GM12878 (cell line): Measurements from ENCODE around the gene FRMPD2. TPM values are rescaled to one million over a fixed set of nuclear protein-coding genes. Genes with fewer than 3 reads are reported as not detected.
A peak's percentile ranks its signal among the peaks of the same experiment; 100 is the strongest.

Experiments used
- ATAC-seq: fragments of 200-7000 bp; cut with Tn5 transposase; 3 replicates; pipeline ENCODE4 v1.9.1; 2020; ENCODE audit warnings: mild to moderate bottlenecking, moderate library complexity
- BruUV-seq: library from RNA; stranded (reverse); fragments of 400-500 nt; replicated peaks from 2 replicates; lab custom pipeline; 2021; lab: Mats Ljungman, UMichigan
- CTCF ChIA-PET: fragments of 300-600 bp; sonication (Branson Sonifier 250); formaldehyde crosslinking; extraction: SDS; loops from one replicate; lab custom pipeline; 2021; ENCODE audit warnings: inconsistent platforms; lab: Yijun Ruan, JAX
- POLR2A ChIA-PET: fragments of 350-600 bp; formaldehyde crosslinking; extraction: SDS; loops from one replicate; lab custom pipeline; 2021; ENCODE audit warnings: inconsistent platforms; lab: Charles Lee
- RAD21 ChIA-PET: fragments of 300-600 bp; sonication (Branson Sonifier 250); formaldehyde crosslinking; loops from one replicate; lab custom pipeline; 2023; ENCODE audit warnings: antibody characterized with exemption; ENCODE audit not compliant: unreplicated experiment; lab: Charles Lee
- SMC1A ChIA-PET: fragments of 300-600 bp; sonication (Branson Sonifier 250); formaldehyde crosslinking; loops from one replicate; lab custom pipeline; 2023; ENCODE audit not compliant: unreplicated experiment, uncharacterized antibody; lab: Charles Lee
- DNase-seq: peaks from one replicate; pipeline ENCODE4 v3.0.0-alpha.2; 2011; ENCODE audit warnings: low read depth, low spot score
- FAIRE-seq: peaks from 3 replicates; lab custom pipeline; 2011; peaks lifted over from hg19 to GRCh38; lab: Jason Lieb, UNC
- H2AFZ ChIP-seq: 2 replicates; pipeline ENCODE4 v1.6.0; 2011; ENCODE audit warnings: low read depth, low read length, control low read depth; ENCODE audit not compliant: control insufficient read depth
- H3K27ac ChIP-seq: 2 replicates; pipeline ENCODE4 v1.5.1; 2011; ENCODE audit warnings: control low read depth; ENCODE audit not compliant: control insufficient read depth, insufficient read depth
- H3K27me3 ChIP-seq, 2 experiments: replicated peaks in 1 of 2; 2 replicates each; pipeline versions ENCODE4 v1.6.0 to v1.6.1; 2011; ENCODE audit warnings: low read length in 1 of 2; ENCODE audit not compliant: control insufficient read depth in 2 of 2, insufficient read depth in 2 of 2
- H3K36me3 ChIP-seq, 2 experiments: 2 replicates each; pipeline ENCODE4 v1.5.1; 2011; ENCODE audit warnings: low read length in 1 of 2; ENCODE audit not compliant: control insufficient read depth in 2 of 2, insufficient read depth in 2 of 2
- H3K4me1 ChIP-seq: 2 replicates; pipeline ENCODE4 v1.6.1; 2011; ENCODE audit warnings: mild to moderate bottlenecking, low read length, moderate library complexity, mixed read lengths; ENCODE audit not compliant: control insufficient read depth, insufficient read depth
- H3K4me2 ChIP-seq: 2 replicates; pipeline ENCODE4 v1.6.0; 2011; ENCODE audit warnings: control low read depth; ENCODE audit not compliant: control insufficient read depth, insufficient read depth
- H3K4me3 ChIP-seq: fragments of 200-600 bp; sonication (generic); 2 replicates; pipeline ENCODE4 v1.5.1; 2016
- H3K79me2 ChIP-seq: 2 replicates; pipeline ENCODE4 v1.6.0; 2011; ENCODE audit warnings: low read length; ENCODE audit not compliant: control insufficient read depth, insufficient read depth
- H3K9ac ChIP-seq: 2 replicates; pipeline ENCODE4 v1.8.0; 2011; ENCODE audit warnings: low read length, control low read depth, mixed read lengths; ENCODE audit not compliant: control insufficient read depth, insufficient read depth
- H3K9me3 ChIP-seq: replicated peaks from 3 replicates; pipeline ENCODE4 v1.5.1; 2011; ENCODE audit warnings: mild to moderate bottlenecking, low read length; ENCODE audit not compliant: control insufficient read depth, insufficient read depth
- H4K20me1 ChIP-seq: 2 replicates; pipeline ENCODE4 v1.6.0; 2011; ENCODE audit not compliant: control insufficient read depth, insufficient read depth
- BACH1 ChIP-seq: fragments of 450-650 bp; IDR thresholded peaks from 2 replicates; pipeline ENCODE4 v1.6.1; 2017; ENCODE audit warnings: mild to moderate bottlenecking, borderline replicate concordance
- CBFB ChIP-seq: IDR thresholded peaks from 2 replicates; pipeline ENCODE4 v1.6.1; 2016; ENCODE audit warnings: antibody characterized with exemption, low read depth
- E4F1 ChIP-seq: fragments of 450-650 bp; IDR thresholded peaks from 2 replicates; pipeline ENCODE4 v1.6.1; 2018; ENCODE audit warnings: borderline replicate concordance, mild to moderate bottlenecking; ENCODE audit not compliant: partially characterized antibody
- EZH2 ChIP-seq: IDR thresholded peaks from 2 replicates; pipeline ENCODE4 v1.6.1; 2012; ENCODE audit warnings: low read depth, mild to moderate bottlenecking, control low read depth, inconsistent platforms, low read length, borderline replicate concordance; ENCODE audit not compliant: control insufficient read depth
- FOXM1 ChIP-seq: IDR thresholded peaks from 2 replicates; pipeline ENCODE4 v1.6.1; 2012; ENCODE audit warnings: low read depth, mild to moderate bottlenecking, inconsistent platforms, low read length, moderate library complexity
- GABPA ChIP-seq: IDR thresholded peaks from 2 replicates; pipeline ENCODE4 v1.6.1; 2014; ENCODE audit warnings: antibody characterized with exemption, low read depth, mild to moderate bottlenecking, inconsistent platforms
- KLF5 ChIP-seq: fragments of 450-650 bp; IDR thresholded peaks from 2 replicates; pipeline ENCODE4 v1.6.1; 2014; ENCODE audit warnings: mild to moderate bottlenecking; ENCODE audit not compliant: partially characterized antibody
- MTA2 ChIP-seq: fragments of 450-650 bp; IDR thresholded peaks from 2 replicates; pipeline ENCODE4 v1.6.1; 2016; ENCODE audit warnings: low read depth, mild to moderate bottlenecking, moderate library complexity
- NR2C2 ChIP-seq: IDR thresholded peaks from 2 replicates; pipeline ENCODE4 v1.6.1; 2011; ENCODE audit warnings: borderline replicate concordance, low read depth; ENCODE audit not compliant: control insufficient read depth, insufficient read length
- SMARCA5 ChIP-seq: fragments of 450-650 bp; IDR thresholded peaks from 2 replicates; pipeline ENCODE4 v1.6.1; 2017; ENCODE audit warnings: mild to moderate bottlenecking
- TARDBP ChIP-seq: IDR thresholded peaks from 2 replicates; pipeline ENCODE4 v1.6.1; 2016; ENCODE audit warnings: borderline replicate concordance
- WRNIP1 ChIP-seq: IDR thresholded peaks from 2 replicates; pipeline ENCODE4 v1.6.1; 2011; ENCODE audit warnings: low read depth, low read length, improper control_type of control experiment, borderline replicate concordance
- ZNF207 ChIP-seq: fragments of 450-650 bp; IDR thresholded peaks from 2 replicates; pipeline ENCODE4 v1.6.1; 2014; ENCODE audit warnings: antibody characterized with exemption, mild to moderate bottlenecking, borderline replicate concordance
- ZNF622 ChIP-seq: fragments of 450-650 bp; IDR thresholded peaks from 2 replicates; pipeline ENCODE4 v1.6.1; 2017; ENCODE audit warnings: mild to moderate bottlenecking, inconsistent platforms
- WGBS: methylation state at CpG from one replicate; pipeline ENCODE4 v1.1.6; 2016; ENCODE audit warnings: low lambda C conversion rate; ENCODE audit not compliant: insufficient replicate concordance, insufficient coverage; ENCODE audit errors: missing lambda C conversion rate; 5-methylcytosine and 5-hydroxymethylcytosine counted together
- in situ Hi-C: fragments of 300-500 bp; cut with MboI; formaldehyde crosslinking; loops from 9 replicates; pipeline ENCODE4 v1.14.3; 2018; ENCODE audit warnings: mixed read lengths
- intact Hi-C: fragments of 100-400 bp; cut with micrococcal nuclease; formaldehyde crosslinking; loops from one replicate; pipeline ENCODE4 v1.14.2; 2022; ENCODE audit not compliant: unreplicated experiment
- polyA plus RNA-seq, 11 experiments: library from polyadenylated mRNA; depleted of rRNA in 4 of 11; unstranded in 6 of 11; stranded (reverse) in 5 of 11; fragments of >200 nt; fragmentation: Nextera tagmentation in 4 of 11; fragmentation: Illumina TruSeq in 1 of 11; extraction: Ambion mirVana in 4 of 11; extraction: Trizol in 1 of 11; gene quantifications; 1 replicate in 1 of 11; 2 replicates in 10 of 11; pipeline versions ENCODE4 v1.2.1 to v1.2.3, GENCODE V29; 2011 to 2016; ENCODE audit warnings: inconsistent platforms in 2 of 11, missing spikeins in 2 of 11, low read depth in 1 of 11
- total RNA-seq, 4 experiments: library from RNA; depleted of rRNA in 3 of 4; stranded (reverse); fragments of >200 nt in 3 of 4; fragmentation: Illumina TruSeq in 1 of 4; extraction: Trizol in 1 of 4; gene quantifications; 2 replicates each; pipeline versions ENCODE4 v1.2.1 to v1.2.3, GENCODE V29; 2013 to 2021
- TF ChIP-seq, protein P1 (sequence below): fragments of 450-650 bp; IDR thresholded peaks from 2 replicates; pipeline ENCODE4 v1.6.1; 2017; ENCODE audit warnings: antibody characterized with exemption, mild to moderate bottlenecking, moderate library complexity
- TF ChIP-seq, protein P2 (sequence below): fragments of 450-650 bp; IDR thresholded peaks from 2 replicates; pipeline ENCODE4 v1.6.1; 2018; ENCODE audit warnings: mild to moderate bottlenecking, low read depth, moderate library complexity; ENCODE audit not compliant: partially characterized antibody

The FRMPD2 gene
- total and polyA plus RNA-seq, 10 of the 15 experiments (the other 5 are each of a cell fraction or from before 2014, with no cell fraction given) = 0.38 to 5.7 (median 1.4) TPM

DNA sequence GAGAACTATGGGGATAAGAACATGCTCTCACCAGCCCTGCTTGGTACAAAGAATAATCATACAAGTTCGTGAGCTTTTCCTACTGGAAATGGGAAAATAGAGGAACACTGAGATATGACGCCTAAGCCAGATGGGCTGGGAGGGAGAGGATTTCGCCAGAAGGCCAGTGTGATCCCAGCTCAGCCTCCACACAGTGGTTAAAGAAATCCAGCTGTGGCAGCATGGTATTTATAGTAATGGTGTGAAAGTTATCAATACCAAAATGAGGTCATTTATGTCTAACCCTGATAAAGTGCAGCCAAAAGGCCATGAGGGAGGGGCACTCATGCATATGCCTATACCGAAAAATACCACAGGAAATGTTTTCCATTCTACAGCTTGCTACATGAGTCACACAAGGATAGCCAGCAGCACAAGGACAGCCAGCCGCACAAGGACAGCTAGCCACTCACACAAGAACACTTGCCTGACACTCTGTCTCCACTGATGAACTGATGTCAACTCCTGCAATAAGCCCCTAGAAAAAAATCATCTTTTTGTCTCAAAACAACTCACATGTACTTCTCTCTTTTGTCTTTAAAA lies 49.4 kb downstream of the FRMPD2 start:
- DNase-seq = no peak
- FAIRE-seq = no peak
- no peaks in the 10 kb centered on the region for H3K4me1 ChIP-seq
- intact Hi-C loops (no loop called here), in situ Hi-C loops (no loop called here)
- no peaks in the 10 kb centered on the region for H3K79me2 ChIP-seq
- H2AFZ ChIP-seq = peak overlapping the region; percentile 40; the same call in 1 of the 2 replicates
- WGBS = 57% methylated on average over 5 of the region's 5 CpGs
- ChIA-PET POLR2A (no interaction called here), SMC1A (interaction anchor here (1.2 to 1.7 kb wide), 2 partner anchors 65 to 138 kb away, joined by 4 to 6 read pairs; no protein-coding TSS in a partner anchor), CTCF (interaction anchor here (1.1 to 1.9 kb wide), 2 partner anchors 9 to 73 kb away, joined by 3 to 7 read pairs; no protein-coding TSS in a partner anchor), RAD21 (interaction anchor here (0.8 to 2.2 kb wide), 2 partner anchors 18 to 65 kb away, joined by 3 to 8 read pairs; no protein-coding TSS in a partner anchor)
- H3K36me3 ChIP-seq = no peaks in the 10 kb centered on the region
- H3K4me2 ChIP-seq = no peak overlapping the region
- no peaks in the 10 kb centered on the region for H4K20me1 ChIP-seq
- no peaks in the 10 kb centered on the region for H3K9me3 ChIP-seq
- no peaks in the 10 kb centered on the region for H3K27me3 ChIP-seq
- no peak overlapping the region for H3K4me3 ChIP-seq
- ATAC-seq = no peak; the same call in 2 of the 3 replicates
- BruUV-seq = no TSS peak
- H3K27ac ChIP-seq = no peak overlapping the region
- H3K9ac ChIP-seq = no peak overlapping the region
- TF ChIP-seq EZH2 = no peak
- TF ChIP-seq MTA2 = no peak
- no peak for TF ChIP-seq TARDBP
- no peak for TF ChIP-seq NR2C2
- no peak for TF ChIP-seq E4F1
- TF ChIP-seq SMARCA5 = no peak
- TF ChIP-seq BACH1 = no peak
- TF ChIP-seq, protein P1, sequence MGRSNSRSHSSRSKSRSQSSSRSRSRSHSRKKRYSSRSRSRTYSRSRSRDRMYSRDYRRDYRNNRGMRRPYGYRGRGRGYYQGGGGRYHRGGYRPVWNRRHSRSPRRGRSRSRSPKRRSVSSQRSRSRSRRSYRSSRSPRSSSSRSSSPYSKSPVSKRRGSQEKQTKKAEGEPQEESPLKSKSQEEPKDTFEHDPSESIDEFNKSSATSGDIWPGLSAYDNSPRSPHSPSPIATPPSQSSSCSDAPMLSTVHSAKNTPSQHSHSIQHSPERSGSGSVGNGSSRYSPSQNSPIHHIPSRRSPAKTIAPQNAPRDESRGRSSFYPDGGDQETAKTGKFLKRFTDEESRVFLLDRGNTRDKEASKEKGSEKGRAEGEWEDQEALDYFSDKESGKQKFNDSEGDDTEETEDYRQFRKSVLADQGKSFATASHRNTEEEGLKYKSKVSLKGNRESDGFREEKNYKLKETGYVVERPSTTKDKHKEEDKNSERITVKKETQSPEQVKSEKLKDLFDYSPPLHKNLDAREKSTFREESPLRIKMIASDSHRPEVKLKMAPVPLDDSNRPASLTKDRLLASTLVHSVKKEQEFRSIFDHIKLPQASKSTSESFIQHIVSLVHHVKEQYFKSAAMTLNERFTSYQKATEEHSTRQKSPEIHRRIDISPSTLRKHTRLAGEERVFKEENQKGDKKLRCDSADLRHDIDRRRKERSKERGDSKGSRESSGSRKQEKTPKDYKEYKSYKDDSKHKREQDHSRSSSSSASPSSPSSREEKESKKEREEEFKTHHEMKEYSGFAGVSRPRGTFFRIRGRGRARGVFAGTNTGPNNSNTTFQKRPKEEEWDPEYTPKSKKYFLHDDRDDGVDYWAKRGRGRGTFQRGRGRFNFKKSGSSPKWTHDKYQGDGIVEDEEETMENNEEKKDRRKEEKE = no peak
- TF ChIP-seq, protein P2, sequence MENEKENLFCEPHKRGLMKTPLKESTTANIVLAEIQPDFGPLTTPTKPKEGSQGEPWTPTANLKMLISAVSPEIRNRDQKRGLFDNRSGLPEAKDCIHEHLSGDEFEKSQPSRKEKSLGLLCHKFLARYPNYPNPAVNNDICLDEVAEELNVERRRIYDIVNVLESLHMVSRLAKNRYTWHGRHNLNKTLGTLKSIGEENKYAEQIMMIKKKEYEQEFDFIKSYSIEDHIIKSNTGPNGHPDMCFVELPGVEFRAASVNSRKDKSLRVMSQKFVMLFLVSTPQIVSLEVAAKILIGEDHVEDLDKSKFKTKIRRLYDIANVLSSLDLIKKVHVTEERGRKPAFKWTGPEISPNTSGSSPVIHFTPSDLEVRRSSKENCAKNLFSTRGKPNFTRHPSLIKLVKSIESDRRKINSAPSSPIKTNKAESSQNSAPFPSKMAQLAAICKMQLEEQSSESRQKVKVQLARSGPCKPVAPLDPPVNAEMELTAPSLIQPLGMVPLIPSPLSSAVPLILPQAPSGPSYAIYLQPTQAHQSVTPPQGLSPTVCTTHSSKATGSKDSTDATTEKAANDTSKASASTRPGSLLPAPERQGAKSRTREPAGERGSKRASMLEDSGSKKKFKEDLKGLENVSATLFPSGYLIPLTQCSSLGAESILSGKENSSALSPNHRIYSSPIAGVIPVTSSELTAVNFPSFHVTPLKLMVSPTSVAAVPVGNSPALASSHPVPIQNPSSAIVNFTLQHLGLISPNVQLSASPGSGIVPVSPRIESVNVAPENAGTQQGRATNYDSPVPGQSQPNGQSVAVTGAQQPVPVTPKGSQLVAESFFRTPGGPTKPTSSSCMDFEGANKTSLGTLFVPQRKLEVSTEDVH = no peak
- no peak for TF ChIP-seq KLF5
- no peak for TF ChIP-seq FOXM1
- TF ChIP-seq ZNF207 = no peak
- no peak for TF ChIP-seq ZNF622
- TF ChIP-seq CBFB = no peak
- TF ChIP-seq GABPA = no peak
- no peak for TF ChIP-seq WRNIP1
